Measurements from ENCODE around the gene ST8SIA3. TPM values are rescaled to one million over a fixed set of nuclear protein-coding genes. Genes with fewer than 3 reads are reported as not detected.
"Not testable (repeated sequence)": the region's sequence is repeated elsewhere in the genome, so short reads cannot be mapped to it uniquely, and the experiment has no call there.

The ST8SIA3 gene
- polyA plus RNA-seq, 1 donor from 2014 or later, result 22.9 TPM

DNA sequence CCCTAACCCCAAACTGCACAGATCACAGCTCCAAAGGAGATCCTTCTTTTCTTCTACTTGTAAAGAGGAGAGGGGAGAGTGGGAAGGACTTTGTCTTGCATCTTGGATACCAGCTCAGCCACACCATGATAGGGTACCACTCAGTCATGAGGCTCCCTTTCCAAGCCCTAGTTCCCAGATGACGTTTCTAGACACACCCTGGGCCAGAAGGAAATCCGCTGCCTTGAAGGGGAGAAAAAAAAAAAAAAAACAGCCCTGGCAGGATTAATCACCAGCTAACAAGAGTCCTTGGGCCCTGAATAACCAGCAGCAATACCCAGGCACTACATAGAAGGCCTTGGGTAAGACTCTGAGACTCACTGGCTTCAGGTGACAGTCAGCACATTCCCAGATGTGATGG, 36.9 kb downstream of the ST8SIA3 start:
- TF ChIP-seq MXI1 (conservative IDR thresholded peaks at IDR 0.05; ENCODE audit: poor library complexity, severe bottlenecking), result no peak
- TF ChIP-seq EZH2 (IDR thresholded peaks at IDR 0.05; ENCODE audit: borderline replicate concordance, insufficient read depth, low read length, poor library complexity, severe bottlenecking), result no peak
- TF ChIP-seq SMC3 (conservative IDR thresholded peaks at IDR 0.05; ENCODE audit: poor library complexity), result no peak
- no peak for TF ChIP-seq TAF1 (IDR thresholded peaks at IDR 0.05; ENCODE audit: low read depth)
- TF ChIP-seq, protein P1, sequence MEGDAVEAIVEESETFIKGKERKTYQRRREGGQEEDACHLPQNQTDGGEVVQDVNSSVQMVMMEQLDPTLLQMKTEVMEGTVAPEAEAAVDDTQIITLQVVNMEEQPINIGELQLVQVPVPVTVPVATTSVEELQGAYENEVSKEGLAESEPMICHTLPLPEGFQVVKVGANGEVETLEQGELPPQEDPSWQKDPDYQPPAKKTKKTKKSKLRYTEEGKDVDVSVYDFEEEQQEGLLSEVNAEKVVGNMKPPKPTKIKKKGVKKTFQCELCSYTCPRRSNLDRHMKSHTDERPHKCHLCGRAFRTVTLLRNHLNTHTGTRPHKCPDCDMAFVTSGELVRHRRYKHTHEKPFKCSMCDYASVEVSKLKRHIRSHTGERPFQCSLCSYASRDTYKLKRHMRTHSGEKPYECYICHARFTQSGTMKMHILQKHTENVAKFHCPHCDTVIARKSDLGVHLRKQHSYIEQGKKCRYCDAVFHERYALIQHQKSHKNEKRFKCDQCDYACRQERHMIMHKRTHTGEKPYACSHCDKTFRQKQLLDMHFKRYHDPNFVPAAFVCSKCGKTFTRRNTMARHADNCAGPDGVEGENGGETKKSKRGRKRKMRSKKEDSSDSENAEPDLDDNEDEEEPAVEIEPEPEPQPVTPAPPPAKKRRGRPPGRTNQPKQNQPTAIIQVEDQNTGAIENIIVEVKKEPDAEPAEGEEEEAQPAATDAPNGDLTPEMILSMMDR (IDR thresholded peaks at IDR 0.05; ENCODE audit: poor library complexity, severe bottlenecking), result no peak
- TF ChIP-seq RAD21 (conservative IDR thresholded peaks at IDR 0.05), result no peak
- Histone ChIP-seq H3K9me2 (ENCODE audit: insufficient read depth, low read length) (no peaks in the 10 kb centered on the region), H3K4me2 (ENCODE audit: low read length) (no peak overlapping the region), H4K20me1 (ENCODE audit: insufficient read depth) (no peaks in the 10 kb centered on the region), H3K4me3 (ENCODE audit: low read length) (no peak overlapping the region), H3K27me3 (ENCODE audit: insufficient read depth, low read depth, low read length) (no peaks in the 10 kb centered on the region), H3K9ac (ENCODE audit: low read length) (no peak overlapping the region), H3K27ac (ENCODE audit: low read length) (no peak overlapping the region), H3K9me3 (ENCODE audit: low read length) (no peaks in the 10 kb centered on the region), H3F3A (ENCODE audit: insufficient read depth, low read length, poor library complexity, severe bottlenecking) (no peaks in the 10 kb centered on the region), H2AFZ (ENCODE audit: low read depth, low read length) (no peak overlapping the region), H3K79me2 (replicated peaks; ENCODE audit: insufficient read depth, low read length) (no peaks in the 10 kb centered on the region), H3K36me3 (ENCODE audit: insufficient read depth, low read length) (no peaks in the 10 kb centered on the region)

DNA sequence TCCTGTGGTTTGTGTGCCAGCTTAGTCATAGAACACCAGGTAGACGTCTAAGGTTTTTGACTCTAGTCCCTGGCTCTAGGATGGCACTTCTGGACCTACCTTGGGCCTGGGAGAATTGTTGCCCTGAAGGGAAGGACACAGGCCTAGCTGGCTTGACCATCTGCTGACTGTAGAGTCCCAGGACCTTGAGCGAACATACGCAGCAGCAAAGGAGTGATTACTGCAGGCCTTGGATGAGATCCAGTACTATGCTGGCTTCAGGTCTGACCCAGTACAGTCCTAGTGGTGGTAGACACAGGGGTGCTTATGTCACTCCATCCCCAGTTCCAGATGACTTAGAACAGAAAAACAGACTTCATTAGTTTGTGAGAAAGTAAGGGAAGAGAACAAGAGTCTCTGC, 37.7 kb downstream of the ST8SIA3 start:
- H3K4me3 ChIP-seq (ENCODE audit: low read length), result no peak overlapping the region
- no peaks in the 10 kb centered on the region for H3K36me3 ChIP-seq (ENCODE audit: insufficient read depth, low read length)
- H3K27ac ChIP-seq (ENCODE audit: low read length), result no peak overlapping the region
- H4K20me1 ChIP-seq (ENCODE audit: insufficient read depth), result no peaks in the 10 kb centered on the region
- H3K9ac ChIP-seq (ENCODE audit: low read length), result no peak overlapping the region
- no peaks in the 10 kb centered on the region for H3K27me3 ChIP-seq (ENCODE audit: insufficient read depth, low read depth, low read length)
- H3K4me2 ChIP-seq (ENCODE audit: low read length), result no peak overlapping the region
- TF ChIP-seq, protein P2, sequence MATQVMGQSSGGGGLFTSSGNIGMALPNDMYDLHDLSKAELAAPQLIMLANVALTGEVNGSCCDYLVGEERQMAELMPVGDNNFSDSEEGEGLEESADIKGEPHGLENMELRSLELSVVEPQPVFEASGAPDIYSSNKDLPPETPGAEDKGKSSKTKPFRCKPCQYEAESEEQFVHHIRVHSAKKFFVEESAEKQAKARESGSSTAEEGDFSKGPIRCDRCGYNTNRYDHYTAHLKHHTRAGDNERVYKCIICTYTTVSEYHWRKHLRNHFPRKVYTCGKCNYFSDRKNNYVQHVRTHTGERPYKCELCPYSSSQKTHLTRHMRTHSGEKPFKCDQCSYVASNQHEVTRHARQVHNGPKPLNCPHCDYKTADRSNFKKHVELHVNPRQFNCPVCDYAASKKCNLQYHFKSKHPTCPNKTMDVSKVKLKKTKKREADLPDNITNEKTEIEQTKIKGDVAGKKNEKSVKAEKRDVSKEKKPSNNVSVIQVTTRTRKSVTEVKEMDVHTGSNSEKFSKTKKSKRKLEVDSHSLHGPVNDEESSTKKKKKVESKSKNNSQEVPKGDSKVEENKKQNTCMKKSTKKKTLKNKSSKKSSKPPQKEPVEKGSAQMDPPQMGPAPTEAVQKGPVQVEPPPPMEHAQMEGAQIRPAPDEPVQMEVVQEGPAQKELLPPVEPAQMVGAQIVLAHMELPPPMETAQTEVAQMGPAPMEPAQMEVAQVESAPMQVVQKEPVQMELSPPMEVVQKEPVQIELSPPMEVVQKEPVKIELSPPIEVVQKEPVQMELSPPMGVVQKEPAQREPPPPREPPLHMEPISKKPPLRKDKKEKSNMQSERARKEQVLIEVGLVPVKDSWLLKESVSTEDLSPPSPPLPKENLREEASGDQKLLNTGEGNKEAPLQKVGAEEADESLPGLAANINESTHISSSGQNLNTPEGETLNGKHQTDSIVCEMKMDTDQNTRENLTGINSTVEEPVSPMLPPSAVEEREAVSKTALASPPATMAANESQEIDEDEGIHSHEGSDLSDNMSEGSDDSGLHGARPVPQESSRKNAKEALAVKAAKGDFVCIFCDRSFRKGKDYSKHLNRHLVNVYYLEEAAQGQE (IDR thresholded peaks at IDR 0.05; ENCODE audit: borderline replicate concordance), result no peak
- TF ChIP-seq MXI1 (conservative IDR thresholded peaks at IDR 0.05; ENCODE audit: poor library complexity, severe bottlenecking), result no peak
- TF ChIP-seq EZH2 (IDR thresholded peaks at IDR 0.05; ENCODE audit: borderline replicate concordance, insufficient read depth, low read length, poor library complexity, severe bottlenecking), result no peak
- no peak for TF ChIP-seq RAD21 (conservative IDR thresholded peaks at IDR 0.05)
- TF ChIP-seq EP300 (conservative IDR thresholded peaks at IDR 0.05; ENCODE audit: poor library complexity, severe bottlenecking), result no peak
- no peak for TF ChIP-seq POLR2AphosphoS5 (IDR thresholded peaks at IDR 0.05)
- no peak for TF ChIP-seq SMC3 (conservative IDR thresholded peaks at IDR 0.05; ENCODE audit: poor library complexity)
- TF ChIP-seq TAF1 (IDR thresholded peaks at IDR 0.05; ENCODE audit: low read depth), result no peak
- TF ChIP-seq, protein P1 (IDR thresholded peaks at IDR 0.05; ENCODE audit: poor library complexity, severe bottlenecking), result no peak
- H3K79me2 ChIP-seq (replicated peaks; ENCODE audit: insufficient read depth, low read length), result no peaks in the 10 kb centered on the region
- H3K9me2 ChIP-seq (ENCODE audit: insufficient read depth, low read length), result no peaks in the 10 kb centered on the region
- H3F3A ChIP-seq (ENCODE audit: insufficient read depth, low read length, poor library complexity, severe bottlenecking), result no peaks in the 10 kb centered on the region
- H2AFZ ChIP-seq (ENCODE audit: low read depth, low read length), result no peak overlapping the region
- no peaks in the 10 kb centered on the region for H3K9me3 ChIP-seq (ENCODE audit: low read length)

DNA sequence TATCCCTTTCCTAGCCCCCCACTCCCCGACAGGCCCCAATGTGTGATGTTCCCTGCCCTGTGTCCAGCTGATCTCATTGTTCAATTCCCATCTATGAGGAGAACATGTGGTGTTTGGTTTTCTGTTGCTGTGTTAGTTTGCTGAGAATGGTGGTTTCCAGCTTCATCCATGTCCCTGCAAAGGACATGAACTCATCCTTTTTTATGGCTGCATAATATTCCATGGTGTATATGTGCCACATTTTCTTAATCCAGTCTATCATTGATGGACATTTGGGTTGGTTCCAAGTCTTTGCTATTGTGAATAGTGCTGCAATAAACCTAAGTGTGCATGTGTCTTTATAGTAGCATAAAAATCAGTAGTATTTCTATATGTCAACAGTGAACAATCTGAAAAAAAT, 42.4 kb downstream of the ST8SIA3 start:
- H2AFZ ChIP-seq (ENCODE audit: low read depth, low read length); H3K4me3 ChIP-seq (ENCODE audit: low read length): not testable (repeated sequence)

DNA sequence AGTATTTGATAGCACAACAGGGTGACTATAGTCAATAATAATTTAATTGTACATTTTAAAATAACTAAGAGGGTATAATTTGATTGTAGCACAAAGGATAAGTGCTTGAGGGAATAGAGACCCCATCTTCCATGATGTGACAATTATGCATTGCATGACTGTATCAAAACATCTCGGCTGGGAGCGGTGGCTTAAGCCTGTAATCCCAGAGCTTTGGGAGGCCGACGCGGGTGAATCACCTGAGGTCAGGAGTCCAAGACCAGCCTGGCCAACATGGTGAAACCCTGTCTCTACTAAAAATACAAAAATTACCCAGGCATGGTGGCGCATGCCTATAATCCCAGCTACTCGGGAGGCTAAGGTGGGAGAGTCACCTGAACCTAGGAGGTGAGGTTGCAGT, 44.5 kb downstream of the ST8SIA3 start:
- H3K9me2 ChIP-seq (ENCODE audit: insufficient read depth, low read length); H3K4me2 ChIP-seq (ENCODE audit: low read length); H3K36me3 ChIP-seq (ENCODE audit: insufficient read depth, low read length); H3K9ac ChIP-seq (ENCODE audit: low read length); H3K27me3 ChIP-seq (ENCODE audit: insufficient read depth, low read depth, low read length); H3F3A ChIP-seq (ENCODE audit: insufficient read depth, low read length, poor library complexity, severe bottlenecking); H3K79me2 ChIP-seq (replicated peaks; ENCODE audit: insufficient read depth, low read length); H3K9me3 ChIP-seq (ENCODE audit: low read length); H3K27ac ChIP-seq (ENCODE audit: low read length); H2AFZ ChIP-seq (ENCODE audit: low read depth, low read length); H3K4me3 ChIP-seq (ENCODE audit: low read length); H4K20me1 ChIP-seq (ENCODE audit: insufficient read depth): not testable (repeated sequence)

More for the DNA sequence above, 42.4 kb downstream of the ST8SIA3 start:
- not testable (repeated sequence) for H3K27me3 ChIP-seq (ENCODE audit: insufficient read depth, low read depth, low read length); H3K79me2 ChIP-seq (replicated peaks; ENCODE audit: insufficient read depth, low read length); H3K36me3 ChIP-seq (ENCODE audit: insufficient read depth, low read length); H3K4me2 ChIP-seq (ENCODE audit: low read length); H3K9me3 ChIP-seq (ENCODE audit: low read length); H4K20me1 ChIP-seq (ENCODE audit: insufficient read depth); H3K27ac ChIP-seq (ENCODE audit: low read length); H3K9ac ChIP-seq (ENCODE audit: low read length); H3K9me2 ChIP-seq (ENCODE audit: insufficient read depth, low read length); H3F3A ChIP-seq (ENCODE audit: insufficient read depth, low read length, poor library complexity, severe bottlenecking)
